PFSK-1 (cell line): ENCODE measurements around the gene DCBLD1.

Source experiments
- FOXP2 ChIP-seq: optimal IDR thresholded peaks from 2 replicates; pipeline ENCODE3; 2011; ENCODE audit warnings: borderline replicate concordance, control low read depth, inconsistent platforms; ENCODE audit not compliant: insufficient read depth; ENCODE audit errors: extremely low read length, extremely low read depth
- POLR2AphosphoS5 ChIP-seq: IDR thresholded peaks from 2 replicates; pipeline ENCODE4 v1.6.1; 2012; ENCODE audit warnings: low read depth, mild to moderate bottlenecking, control low read depth, low read length, moderate library complexity
- SIN3A ChIP-seq: IDR thresholded peaks from 2 replicates; pipeline ENCODE4 v1.6.1; 2012; ENCODE audit warnings: mild to moderate bottlenecking, low read length, moderate library complexity, borderline replicate concordance; ENCODE audit not compliant: insufficient read depth
- TAF1 ChIP-seq: IDR thresholded peaks from 2 replicates; pipeline ENCODE4 v1.6.1; 2012; ENCODE audit warnings: low read length, control low read depth, borderline replicate concordance; ENCODE audit not compliant: insufficient read depth
- TF ChIP-seq, protein P1 (sequence below), 2 experiments: IDR thresholded peaks; 2 replicates each; pipeline versions ENCODE4 v1.6.1 to v1.8.0; 2011 to 2012; ENCODE audit warnings: low read depth in 2 of 2, low read length in 2 of 2, control low read depth in 1 of 2, inconsistent platforms in 1 of 2, mild to moderate bottlenecking in 1 of 2, moderate library complexity in 1 of 2; ENCODE audit not compliant: insufficient read depth in 1 of 2

Gene DCBLD1

DNA sequence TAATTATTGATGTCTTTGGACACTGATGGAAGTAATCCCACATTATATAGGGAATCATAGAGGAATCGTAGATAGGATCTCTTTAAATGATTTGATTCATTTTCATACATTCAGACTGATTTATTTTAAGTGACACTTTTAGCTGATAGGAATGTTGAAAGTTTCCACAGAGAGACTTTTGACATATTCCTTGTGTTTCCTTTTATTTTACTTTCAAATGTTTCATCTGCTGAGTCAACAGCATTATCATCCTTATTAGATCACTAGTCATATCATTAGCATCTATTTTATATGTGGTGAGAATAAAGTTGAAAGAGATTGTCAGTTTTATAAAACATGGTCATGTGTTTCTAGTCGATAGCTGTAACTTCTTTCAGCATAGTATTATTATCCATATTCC is 13.4 kb downstream of the DCBLD1 start:
- TF ChIP-seq TAF1 (no peak), FOXP2 (no peak), SIN3A (no peak), POLR2AphosphoS5 (no peak)
- TF ChIP-seq, protein P1, sequence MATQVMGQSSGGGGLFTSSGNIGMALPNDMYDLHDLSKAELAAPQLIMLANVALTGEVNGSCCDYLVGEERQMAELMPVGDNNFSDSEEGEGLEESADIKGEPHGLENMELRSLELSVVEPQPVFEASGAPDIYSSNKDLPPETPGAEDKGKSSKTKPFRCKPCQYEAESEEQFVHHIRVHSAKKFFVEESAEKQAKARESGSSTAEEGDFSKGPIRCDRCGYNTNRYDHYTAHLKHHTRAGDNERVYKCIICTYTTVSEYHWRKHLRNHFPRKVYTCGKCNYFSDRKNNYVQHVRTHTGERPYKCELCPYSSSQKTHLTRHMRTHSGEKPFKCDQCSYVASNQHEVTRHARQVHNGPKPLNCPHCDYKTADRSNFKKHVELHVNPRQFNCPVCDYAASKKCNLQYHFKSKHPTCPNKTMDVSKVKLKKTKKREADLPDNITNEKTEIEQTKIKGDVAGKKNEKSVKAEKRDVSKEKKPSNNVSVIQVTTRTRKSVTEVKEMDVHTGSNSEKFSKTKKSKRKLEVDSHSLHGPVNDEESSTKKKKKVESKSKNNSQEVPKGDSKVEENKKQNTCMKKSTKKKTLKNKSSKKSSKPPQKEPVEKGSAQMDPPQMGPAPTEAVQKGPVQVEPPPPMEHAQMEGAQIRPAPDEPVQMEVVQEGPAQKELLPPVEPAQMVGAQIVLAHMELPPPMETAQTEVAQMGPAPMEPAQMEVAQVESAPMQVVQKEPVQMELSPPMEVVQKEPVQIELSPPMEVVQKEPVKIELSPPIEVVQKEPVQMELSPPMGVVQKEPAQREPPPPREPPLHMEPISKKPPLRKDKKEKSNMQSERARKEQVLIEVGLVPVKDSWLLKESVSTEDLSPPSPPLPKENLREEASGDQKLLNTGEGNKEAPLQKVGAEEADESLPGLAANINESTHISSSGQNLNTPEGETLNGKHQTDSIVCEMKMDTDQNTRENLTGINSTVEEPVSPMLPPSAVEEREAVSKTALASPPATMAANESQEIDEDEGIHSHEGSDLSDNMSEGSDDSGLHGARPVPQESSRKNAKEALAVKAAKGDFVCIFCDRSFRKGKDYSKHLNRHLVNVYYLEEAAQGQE (IDR thresholded peaks at IDR 0.05; ENCODE audit: insufficient read depth in 1 of 2, low read depth in 2 of 2, low read length in 2 of 2): no peak

DNA sequence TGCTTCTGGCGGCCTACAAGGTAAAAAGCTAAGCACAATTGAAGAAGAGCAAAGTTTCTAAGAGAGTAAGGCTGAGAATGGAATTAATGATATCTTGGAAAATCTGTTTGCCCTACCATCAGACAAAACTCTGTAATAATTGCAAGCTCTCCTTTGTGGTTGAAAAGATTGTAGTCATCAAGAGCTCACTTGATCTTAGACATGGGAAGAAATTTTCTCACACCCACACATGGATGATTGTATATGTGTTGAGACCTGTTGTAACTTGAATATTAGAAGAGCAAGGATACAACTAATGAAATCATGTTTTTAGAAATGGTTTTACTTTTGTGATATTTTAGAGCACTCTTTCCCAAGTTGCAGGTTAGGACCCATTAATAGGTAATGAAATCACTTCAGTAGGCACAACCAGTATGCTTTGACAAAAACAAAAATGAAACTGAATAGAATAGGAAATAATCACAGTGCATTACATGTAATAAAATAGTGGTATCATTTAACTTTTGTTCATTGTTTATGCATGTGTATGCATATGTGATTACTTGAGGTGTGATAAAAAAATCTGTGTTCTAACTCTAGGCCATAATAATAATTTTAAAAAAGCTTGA is 14.0 kb downstream of the DCBLD1 start:
- TF ChIP-seq TAF1: no peak
- TF ChIP-seq, protein P1 (IDR thresholded peaks at IDR 0.05; ENCODE audit: insufficient read depth in 1 of 2, low read depth in 2 of 2, low read length in 2 of 2): no peak

DNA sequence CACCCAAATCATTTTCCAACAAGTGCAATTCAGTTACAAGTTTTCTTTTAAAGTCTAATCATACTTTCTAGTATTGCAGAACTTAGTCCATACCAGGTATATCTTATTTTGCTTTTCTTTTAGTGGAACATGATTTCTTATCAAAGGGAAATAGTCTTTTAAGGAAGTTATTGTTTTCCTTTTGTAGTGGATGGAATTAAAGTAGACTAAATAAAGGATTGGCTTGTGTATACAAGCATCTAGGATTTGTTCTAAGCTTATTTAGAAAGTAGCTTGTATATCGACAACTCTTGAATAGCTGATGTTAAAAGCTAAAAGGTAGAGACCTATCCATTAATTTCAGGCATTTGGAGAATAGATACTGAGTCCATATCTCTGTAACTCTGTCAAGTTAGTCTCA is 14.8 kb downstream of the DCBLD1 start:
- TF ChIP-seq, protein P1 (IDR thresholded peaks at IDR 0.05; ENCODE audit: insufficient read depth in 1 of 2, low read depth in 2 of 2, low read length in 2 of 2): no peak
- no peak for TF ChIP-seq TAF1
- TF ChIP-seq POLR2AphosphoS5: no peak
- no peak for TF ChIP-seq SIN3A
- no peak for TF ChIP-seq FOXP2

DNA sequence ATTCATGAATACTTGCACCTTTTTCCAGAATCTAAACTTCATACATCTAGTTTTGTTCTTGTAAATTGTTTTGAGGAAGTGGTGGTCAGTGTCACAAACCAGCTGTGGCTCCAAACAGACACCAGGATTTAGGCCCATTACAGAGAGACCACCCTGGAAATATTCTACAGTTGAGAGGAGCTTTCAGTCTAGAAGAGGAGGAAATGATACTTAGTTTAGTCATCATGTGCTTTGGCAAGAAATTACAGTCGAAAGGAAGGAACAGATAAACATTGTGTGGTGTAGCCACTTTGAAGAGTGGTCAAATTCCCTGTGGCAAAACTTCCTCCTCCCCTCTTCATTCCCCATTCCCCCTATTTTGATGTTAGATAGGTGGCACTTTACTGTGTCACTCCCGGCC is 15.7 kb downstream of the DCBLD1 start:
- TF ChIP-seq POLR2AphosphoS5 (no peak), SIN3A (no peak), TAF1 (no peak)
- TF ChIP-seq, protein P1 (IDR thresholded peaks at IDR 0.05; ENCODE audit: insufficient read depth in 1 of 2, low read depth in 2 of 2, low read length in 2 of 2): no peak

- TF ChIP-seq SIN3A (no peak), POLR2AphosphoS5 (no peak), FOXP2 (no peak), TAF1 (no peak)
- TF ChIP-seq, protein P1 (IDR thresholded peaks at IDR 0.05; ENCODE audit: insufficient read depth in 1 of 2, low read depth in 2 of 2, low read length in 2 of 2): no peak
Observed at GRCh38 chr6:117501722-117502121, 19.2 kb downstream of the DCBLD1 start.
